Neural cell (in vitro differentiated cells): Measurements from ENCODE around the gene KATNBL1. TPM values are rescaled to one million over a fixed set of nuclear protein-coding genes. Genes with fewer than 3 reads are reported as not detected.

Experiments used
- H2AFZ ChIP-seq: fragments of 200-600, 300-800 bp; sonication (generic), shearing (Covaris generic); 2 replicates; pipeline ENCODE4 v1.6.0; 2014; ENCODE audit warnings: low read depth, mild to moderate bottlenecking, antibody characterized with exemption, low read length, moderate library complexity
- H3F3A ChIP-seq: fragments of 200-600 bp; shearing (Covaris generic); 2 replicates; pipeline ENCODE4 v1.6.1; 2016; ENCODE audit warnings: mild to moderate bottlenecking, moderate library complexity, mixed read lengths, antibody characterized with exemption, low read length; ENCODE audit not compliant: insufficient read depth, poor library complexity, severe bottlenecking
- H3K27ac ChIP-seq: fragments of 200-600, 300-800 bp; sonication (generic), shearing (Covaris generic); 2 replicates; pipeline ENCODE4 v1.5.1; 2014; ENCODE audit warnings: mild to moderate bottlenecking, low read length, moderate library complexity
- H3K27me3 ChIP-seq: fragments of 300-800, 200-600 bp; sonication (generic), shearing (Covaris generic); 2 replicates; pipeline ENCODE4 v1.6.0; 2014; ENCODE audit warnings: mild to moderate bottlenecking, low read depth, low read length, moderate library complexity; ENCODE audit not compliant: insufficient read depth
- H3K36me3 ChIP-seq: fragments of 300-800, 200-600 bp; sonication (generic), shearing (Covaris generic); 2 replicates; pipeline ENCODE4 v1.5.1; 2014; ENCODE audit warnings: mild to moderate bottlenecking, antibody characterized with exemption, low read length, moderate library complexity; ENCODE audit not compliant: insufficient read depth
- H3K4me2 ChIP-seq: fragments of 300-800, 200-600 bp; sonication (generic), shearing (Covaris generic); 2 replicates; pipeline ENCODE4 v1.6.0; 2014; ENCODE audit warnings: mild to moderate bottlenecking, low read length
- H3K4me3 ChIP-seq: fragments of 300-800, 200-600 bp; sonication (generic), shearing (Covaris generic); 2 replicates; pipeline ENCODE4 v1.5.1; 2014; ENCODE audit warnings: mild to moderate bottlenecking, low read length, moderate library complexity
- H3K79me2 ChIP-seq: fragments of 200-600 bp; shearing (Covaris generic); replicated peaks from 2 replicates; pipeline ENCODE4 v1.6.0; 2014; ENCODE audit warnings: mild to moderate bottlenecking, low read length, moderate library complexity; ENCODE audit not compliant: insufficient read depth
- H3K9ac ChIP-seq: fragments of 300-800, 200-600 bp; sonication (generic), shearing (Covaris generic); 2 replicates; pipeline ENCODE4 v1.6.1; 2016; ENCODE audit warnings: mild to moderate bottlenecking, low read length, mixed read lengths
- H3K9me2 ChIP-seq: fragments of 200-600 bp; shearing (Covaris generic); 2 replicates; pipeline ENCODE4 v1.6.1; 2016; ENCODE audit warnings: mild to moderate bottlenecking, low read length, mixed read lengths; ENCODE audit not compliant: insufficient read depth
- H3K9me3 ChIP-seq: fragments of 200-600, 300-800 bp; sonication (generic), shearing (Covaris generic); 2 replicates; pipeline ENCODE4 v1.6.1; 2016; ENCODE audit warnings: mild to moderate bottlenecking, mixed run types, low read length, moderate library complexity, mixed read lengths
- H4K20me1 ChIP-seq: fragments of 200-600 bp; shearing (Covaris generic); 2 replicates; pipeline ENCODE4 v1.6.1; 2016; ENCODE audit warnings: mild to moderate bottlenecking, mixed run types; ENCODE audit not compliant: insufficient read depth
- CTCF ChIP-seq: fragments of 450-650 bp; IDR thresholded peaks from 2 replicates; pipeline ENCODE4 v1.5.1; 2014; ENCODE audit warnings: antibody characterized with exemption, mild to moderate bottlenecking, moderate library complexity; ENCODE audit not compliant: poor library complexity, severe bottlenecking
- EP300 ChIP-seq: fragments of 450-650 bp; conservative IDR thresholded peaks from 2 replicates; pipeline ENCODE4 v1.6.1; 2014; ENCODE audit warnings: antibody characterized with exemption, mild to moderate bottlenecking, moderate library complexity; ENCODE audit not compliant: poor library complexity, severe bottlenecking
- EZH2 ChIP-seq: fragments of 200-600, 300-800 bp; shearing (Covaris generic), sonication (generic); IDR thresholded peaks from 2 replicates; pipeline ENCODE4 v1.6.1; 2014; ENCODE audit warnings: antibody characterized with exemption, low read length, borderline replicate concordance, mild to moderate bottlenecking; ENCODE audit not compliant: insufficient read depth, poor library complexity, severe bottlenecking
- MXI1 ChIP-seq: fragments of 450-650 bp; conservative IDR thresholded peaks from 2 replicates; pipeline ENCODE4 v1.6.1; 2014; ENCODE audit warnings: antibody characterized with exemption, mild to moderate bottlenecking; ENCODE audit not compliant: poor library complexity, severe bottlenecking
- POLR2AphosphoS5 ChIP-seq: IDR thresholded peaks from 2 replicates; pipeline ENCODE4 v1.6.1; 2012
- RAD21 ChIP-seq: fragments of 450-650 bp; conservative IDR thresholded peaks from 2 replicates; pipeline ENCODE4 v1.6.1; 2014; ENCODE audit warnings: antibody characterized with exemption, mild to moderate bottlenecking, moderate library complexity
- REST ChIP-seq: IDR thresholded peaks from 2 replicates; pipeline ENCODE4 v1.6.1; 2012; ENCODE audit warnings: borderline replicate concordance
- SMC3 ChIP-seq: fragments of 450-650 bp; conservative IDR thresholded peaks from 2 replicates; pipeline ENCODE4 v1.6.1; 2014; ENCODE audit warnings: antibody characterized with exemption, mild to moderate bottlenecking, moderate library complexity; ENCODE audit not compliant: poor library complexity
- TAF1 ChIP-seq: IDR thresholded peaks from 2 replicates; pipeline ENCODE4 v1.6.1; 2012; ENCODE audit warnings: low read depth
- polyA plus RNA-seq: library from polyadenylated mRNA; depleted of rRNA; stranded (reverse); fragments of >200 nt; gene quantifications from 2 replicates; pipeline ENCODE4 v1.2.3, GENCODE V29; 2014

Gene KATNBL1
- polyA plus RNA-seq, 1 donor from 2014 or later, result 158 TPM

GRCh38 chr15:34258151-34258550, 48.3 kb upstream of the KATNBL1 start:
- H3F3A ChIP-seq, result no peaks in the 10 kb centered on the region
- H3K4me3 ChIP-seq, result no peak overlapping the region
- no peak overlapping the region for H3K27ac ChIP-seq
- no peak overlapping the region for H2AFZ ChIP-seq
- H3K79me2 ChIP-seq, result no peaks in the 10 kb centered on the region
- no peak for TF ChIP-seq MXI1
- TF ChIP-seq EZH2, result no peak
- TF ChIP-seq CTCF, result no peak
- TF ChIP-seq EP300, result no peak
- TF ChIP-seq TAF1, result no peak
- TF ChIP-seq RAD21, result no peak
- no peak for TF ChIP-seq REST
- no peak for TF ChIP-seq POLR2AphosphoS5
- no peaks in the 10 kb centered on the region for H3K27me3 ChIP-seq
- H4K20me1 ChIP-seq, result no peaks in the 10 kb centered on the region
- no peaks in the 10 kb centered on the region for H3K9me2 ChIP-seq
- H3K36me3 ChIP-seq, result peaks cover 6% of the 10 kb centered on the region
- H3K9ac ChIP-seq, result no peak overlapping the region
- no peaks in the 10 kb centered on the region for H3K9me3 ChIP-seq
- H3K4me2 ChIP-seq, result no peak overlapping the region

- no peaks in the 10 kb centered on the region for H4K20me1 ChIP-seq
- no peak overlapping the region for H3K4me2 ChIP-seq
- H3F3A ChIP-seq, result no peaks in the 10 kb centered on the region
- peaks cover 6% of the 10 kb centered on the region for H3K36me3 ChIP-seq
- H3K79me2 ChIP-seq, result no peaks in the 10 kb centered on the region
- no peak overlapping the region for H2AFZ ChIP-seq
- no peaks in the 10 kb centered on the region for H3K9me2 ChIP-seq
- H3K9me3 ChIP-seq, result no peaks in the 10 kb centered on the region
- no peaks in the 10 kb centered on the region for H3K27me3 ChIP-seq
- TF ChIP-seq POLR2AphosphoS5, result no peak
- TF ChIP-seq MXI1, result no peak
- TF ChIP-seq RAD21, result no peak
- TF ChIP-seq REST, result no peak
- TF ChIP-seq TAF1, result no peak
- no peak for TF ChIP-seq EZH2
- no peak for TF ChIP-seq EP300
- no peak for TF ChIP-seq CTCF
- no peak for TF ChIP-seq SMC3
- no peak overlapping the region for H3K27ac ChIP-seq
- H3K4me3 ChIP-seq, result no peak overlapping the region
- H3K9ac ChIP-seq, result no peak overlapping the region
These were observed 42.6 kb upstream of the KATNBL1 start for GRCh38 chr15:34252545-34252944.
